HG02938 (cell line): Measurements from ENCODE around the gene MAFG.
"Not testable (repeated sequence)": the region's sequence is repeated elsewhere in the genome, so short reads cannot be mapped to it uniquely, and the experiment has no call there.

Experiments
- ATAC-seq: cut with Tn5 transposase; IDR thresholded peaks from one replicate; pipeline ENCODE4 v1.9.1; 2021; ENCODE audit warnings: mild to moderate bottlenecking, moderate library complexity; ENCODE audit not compliant: unreplicated experiment

The MAFG gene

GRCh38 chr17:81958633-81959342 is 31.3 kb upstream of the MAFG start:
- ATAC-seq, result no peak

GRCh38 chr17:81957691-81958432 is 30.3 kb upstream of the MAFG start:
- no peak for ATAC-seq

DNA sequence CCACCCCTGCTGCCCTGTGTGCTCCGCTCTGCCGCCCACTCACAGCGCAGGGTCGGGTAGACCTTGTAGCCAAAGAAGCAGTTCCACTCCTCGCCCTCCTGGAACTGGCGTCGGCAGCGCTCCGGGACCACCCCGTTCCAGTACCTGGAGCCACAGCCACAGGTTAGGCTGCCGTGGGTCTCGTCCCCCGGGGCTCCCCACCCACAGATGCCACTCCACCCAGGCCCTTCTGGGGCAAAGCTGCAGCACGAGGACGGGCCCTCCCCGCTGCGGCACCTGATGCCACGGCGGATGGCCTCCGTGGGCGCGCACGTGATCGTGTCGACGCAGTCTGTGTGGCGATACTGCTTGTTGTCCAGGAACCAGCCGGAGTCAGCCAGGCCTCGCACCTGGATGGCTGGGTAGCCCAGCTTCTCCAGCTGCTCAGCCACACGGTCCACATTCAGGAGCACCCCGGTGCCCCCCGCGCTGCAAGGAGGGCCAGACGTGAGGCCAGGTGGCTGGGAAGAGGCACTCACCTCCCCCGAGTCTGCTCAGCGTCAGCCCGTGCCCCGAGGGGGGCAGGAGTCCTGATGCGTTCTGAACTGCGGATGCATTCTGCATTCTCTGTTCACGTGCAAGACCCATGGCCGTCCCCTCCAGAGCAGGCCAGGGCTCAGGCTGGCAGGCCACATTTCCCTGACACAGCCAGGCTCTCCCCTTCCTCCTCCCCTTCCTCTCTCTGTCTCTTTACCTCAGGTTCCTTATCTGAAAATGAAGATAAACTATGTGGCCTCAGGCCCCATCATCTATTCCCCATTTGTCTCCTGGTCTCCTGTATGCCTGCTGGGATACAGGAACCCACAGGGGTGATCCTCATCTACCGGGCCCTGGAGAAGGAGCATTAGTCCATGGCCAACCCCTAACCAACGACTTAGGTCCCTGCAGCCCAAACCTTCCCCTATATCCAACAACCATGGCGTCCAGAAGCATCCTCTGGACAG is 29.4 kb upstream of the MAFG start:
- no peak for ATAC-seq

GRCh38 chr17:81955756-81956544 is 28.4 kb upstream of the MAFG start:
- ATAC-seq, result no peak

- ATAC-seq, result no peak
Measured at GRCh38 chr17:81955058-81955681, 27.6 kb upstream of the MAFG start.

DNA sequence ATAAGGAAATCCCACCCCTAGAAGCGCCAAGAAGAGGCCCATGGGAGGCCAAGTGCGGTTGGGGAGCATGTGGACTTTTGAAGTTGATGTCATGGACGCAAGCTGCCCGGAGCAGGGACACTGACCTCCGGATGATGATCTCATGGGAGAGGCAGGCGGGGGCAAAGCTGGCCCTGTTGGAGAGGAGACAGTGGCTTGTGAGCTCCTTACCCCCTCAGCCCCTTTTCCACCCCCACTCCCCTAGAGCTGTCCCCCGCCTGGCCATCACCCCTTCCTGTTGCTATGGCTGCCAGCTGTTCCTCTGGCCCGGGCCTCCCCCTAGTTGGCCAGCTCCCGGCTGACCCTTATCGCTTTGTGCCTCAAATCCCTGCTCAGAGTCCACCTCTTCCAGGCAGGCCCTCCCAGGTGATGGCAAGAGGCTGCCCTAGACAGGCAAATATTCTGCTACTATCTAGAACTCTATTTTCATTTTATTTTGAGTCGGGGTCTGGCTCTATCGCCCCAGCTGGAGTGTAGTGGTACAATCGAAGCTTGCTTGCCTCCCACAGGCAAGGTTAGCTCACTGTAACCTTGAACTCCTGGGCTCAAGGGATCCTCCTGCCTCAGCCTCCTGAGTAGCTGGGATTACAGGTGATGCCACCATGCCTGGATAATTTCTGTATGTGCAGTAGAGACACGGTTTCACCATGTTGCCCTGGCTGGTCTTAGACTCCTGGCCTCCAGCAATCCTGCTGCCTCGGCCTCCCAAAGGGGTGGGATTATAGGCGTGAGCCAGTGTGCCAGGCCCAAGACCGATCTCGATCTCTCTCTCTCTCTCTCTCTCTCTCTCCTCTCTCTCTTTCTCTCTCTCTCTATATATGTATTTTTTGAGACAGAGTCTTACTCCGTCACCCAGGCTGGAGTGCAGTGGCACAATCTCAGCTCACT is 26.9 kb upstream of the MAFG start:
- no peak for ATAC-seq

- ATAC-seq, result not testable (repeated sequence)
Measured at GRCh38 chr17:81953443-81953842, 25.9 kb upstream of the MAFG start.

DNA sequence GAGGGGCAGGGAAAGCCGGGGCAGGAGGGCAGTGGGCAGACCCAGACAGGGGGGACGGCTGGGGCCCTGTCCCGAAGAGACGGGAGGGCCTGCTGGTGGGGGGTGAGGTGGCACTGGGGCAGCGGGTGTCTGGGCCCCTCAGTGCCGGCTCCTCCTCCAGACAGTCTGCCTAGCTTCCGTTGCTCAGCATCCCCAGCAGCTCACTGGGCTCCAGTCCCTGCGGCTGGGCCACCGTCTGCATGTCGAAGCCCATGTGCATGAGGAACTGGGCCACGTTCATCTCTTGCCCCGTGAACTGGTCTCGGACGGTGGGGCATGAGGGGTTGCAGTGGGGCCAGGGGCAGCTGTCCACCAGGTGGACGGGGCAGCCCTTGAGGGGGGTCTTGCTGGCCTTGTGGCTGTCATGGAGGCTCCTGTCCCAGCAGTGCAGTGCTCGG is 25.3 kb upstream of the MAFG start:
- no peak for ATAC-seq

- ATAC-seq, result no peak
Measured at GRCh38 chr17:81951785-81952684, 24.5 kb upstream of the MAFG start.

GRCh38 chr17:81950501-81950900 is 23.0 kb upstream of the MAFG start:
- no peak for ATAC-seq

DNA sequence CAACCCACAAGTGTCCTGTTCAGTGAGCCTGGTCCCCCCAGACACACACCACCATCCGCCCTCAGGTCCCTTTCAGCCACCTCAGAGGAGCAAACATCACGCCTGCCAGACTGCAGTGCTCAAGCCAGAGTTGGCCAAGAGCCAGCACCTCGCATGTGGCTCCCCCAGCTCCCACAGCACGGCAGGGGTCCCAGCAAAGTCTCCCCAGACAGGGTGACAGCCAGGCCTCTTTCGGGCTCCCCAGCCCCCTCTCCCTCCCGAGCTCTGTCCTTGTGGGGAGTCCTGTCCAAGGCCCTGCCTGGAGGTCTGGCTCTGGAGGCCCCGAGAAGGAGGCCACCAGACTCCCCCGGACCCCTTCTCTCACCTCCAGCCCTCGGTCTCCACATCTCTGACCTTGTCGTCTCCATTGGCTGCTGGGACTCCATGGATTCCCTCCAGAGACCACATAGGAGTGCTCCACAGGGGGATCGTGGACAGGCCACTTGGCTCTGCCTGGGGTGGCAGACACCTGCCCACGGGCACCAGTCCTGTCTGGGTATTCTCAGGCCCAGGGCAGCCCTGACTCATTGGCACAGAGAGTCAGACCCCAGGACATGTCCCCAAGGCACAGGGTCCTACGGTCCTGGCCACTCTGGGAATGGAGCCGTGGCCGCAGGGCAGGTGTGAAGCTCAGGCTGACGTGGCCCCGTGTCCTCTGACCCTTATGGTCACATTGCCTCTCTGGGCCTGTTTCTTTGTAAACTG is 21.3 kb upstream of the MAFG start:
- ATAC-seq, result no peak

DNA sequence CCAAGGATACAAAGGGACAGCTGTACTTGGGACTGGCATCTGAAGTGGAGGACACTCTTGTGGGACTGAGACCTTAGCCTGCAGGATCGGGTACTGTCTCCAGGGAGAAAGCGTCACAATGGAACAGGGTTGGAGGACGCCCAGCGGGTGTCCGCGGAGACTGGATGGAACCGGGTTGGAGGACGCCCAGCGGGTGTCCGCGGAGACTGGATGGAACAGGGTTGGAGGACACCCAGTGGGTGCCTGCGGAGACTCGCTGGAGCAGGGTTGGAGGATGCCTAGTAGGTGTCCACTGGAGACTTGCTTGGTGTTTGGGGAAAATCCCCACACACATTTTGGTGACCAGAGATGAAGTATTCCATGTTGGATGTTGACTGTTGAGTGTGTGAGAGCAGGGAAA is 19.7 kb upstream of the MAFG start, which contains the start of gene MYADML2:
Gene MYADML2 (minus strand): TSS at position 45 of the 400 bp plus-strand sequence. CDS start 5,492 bp downstream, outside the sequence.
- no peak for ATAC-seq

DNA sequence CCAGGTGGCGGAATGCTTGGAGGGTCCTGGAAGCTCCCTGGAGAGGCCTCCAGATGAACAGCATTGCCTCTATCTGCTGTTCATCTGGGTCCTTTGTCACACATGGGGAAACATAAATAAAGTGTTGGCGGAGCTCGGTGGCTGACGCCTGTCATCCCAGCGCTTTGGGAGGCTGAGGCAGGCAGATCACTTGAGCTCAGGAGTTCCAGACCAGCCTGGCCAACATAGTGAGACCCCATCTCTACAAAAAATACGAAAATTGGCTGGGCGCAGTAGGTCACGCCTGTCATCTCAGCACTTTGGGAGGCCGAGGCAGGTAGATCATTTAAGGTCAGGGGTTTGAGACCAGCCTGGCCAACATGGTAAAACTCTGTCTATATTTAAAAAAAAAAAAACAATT is 17.3 kb upstream of the MAFG start:
- ATAC-seq, result no peak

- ATAC-seq, result no peak
Measured at GRCh38 chr17:81942167-81942553, 14.6 kb upstream of the MAFG start.

DNA sequence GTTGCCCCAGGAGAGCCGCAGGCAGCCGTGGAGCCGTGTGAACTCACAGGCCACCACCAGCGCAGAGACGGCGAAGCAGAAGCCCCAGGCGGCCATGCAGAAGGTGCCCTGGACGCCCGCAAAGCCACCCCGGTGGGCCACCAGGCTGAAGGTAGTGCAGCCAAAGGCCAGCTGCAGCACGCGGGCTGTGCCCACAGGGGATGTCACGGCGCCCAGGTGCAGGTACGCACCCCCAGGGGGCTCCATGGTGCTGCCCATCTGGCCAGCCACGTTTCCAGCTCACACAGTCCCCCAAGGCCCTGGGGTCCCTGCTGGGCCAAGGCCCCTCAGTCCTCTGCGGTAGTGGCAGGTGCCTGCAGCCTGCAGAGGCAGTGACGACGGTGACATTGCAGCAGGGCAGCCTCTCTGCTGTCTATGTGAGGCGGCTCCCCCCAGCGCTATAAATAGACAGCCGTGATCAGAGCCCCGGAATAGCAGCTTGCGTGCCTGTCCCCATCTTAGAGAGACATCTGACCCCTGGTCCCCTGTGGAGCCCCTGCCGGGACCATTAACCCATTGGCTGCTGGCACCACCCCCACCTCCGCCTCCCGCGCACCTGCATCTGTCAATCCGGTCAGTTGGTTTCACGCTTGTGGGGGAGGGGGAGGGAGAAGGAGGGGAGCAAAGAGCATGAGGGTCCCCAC is 14.1 kb upstream of the MAFG start:
- no peak for ATAC-seq
